Activated naive CD4-positive, alpha-beta T cell treated with anti-CD3 and anti-CD28 coated beads, Interleukin-2, amount 10 ng/mL, durations not matched to agents 7 days and 5 days (primary cell): ENCODE results near the gene FMN1.

ENCODE experiments used
- CTCF ChIA-PET: fragments of 350-600 bp; sonication (Branson Sonifier 250); formaldehyde crosslinking; loops from one replicate; lab custom pipeline; 2021; ENCODE audit warnings: antibody characterized with exemption; lab: Charles Lee
- DNase-seq: peaks from one replicate; pipeline ENCODE4 v3.0.0-alpha.2; 2020
- H3K27ac Mint-ChIP-seq: one replicate; pipeline ENCODE4 v1.8.0; 2021; ENCODE audit warnings: mild to moderate bottlenecking, moderate library complexity, mixed read lengths
- H3K27me3 Mint-ChIP-seq: one replicate; pipeline ENCODE4 v1.8.0; 2021; ENCODE audit warnings: mild to moderate bottlenecking, mixed read lengths
- H3K36me3 Mint-ChIP-seq: one replicate; pipeline ENCODE4 v1.8.0; 2021; ENCODE audit warnings: mixed read lengths
- H3K4me1 Mint-ChIP-seq: one replicate; pipeline ENCODE4 v1.8.0; 2021; ENCODE audit warnings: mixed read lengths
- H3K4me3 Mint-ChIP-seq: one replicate; pipeline ENCODE4 v1.8.0; 2021; ENCODE audit warnings: mild to moderate bottlenecking, moderate library complexity, mixed read lengths
- H3K9me3 Mint-ChIP-seq: one replicate; pipeline ENCODE4 v1.8.0; 2021; ENCODE audit warnings: mixed read lengths

FMN1 gene

DNA sequence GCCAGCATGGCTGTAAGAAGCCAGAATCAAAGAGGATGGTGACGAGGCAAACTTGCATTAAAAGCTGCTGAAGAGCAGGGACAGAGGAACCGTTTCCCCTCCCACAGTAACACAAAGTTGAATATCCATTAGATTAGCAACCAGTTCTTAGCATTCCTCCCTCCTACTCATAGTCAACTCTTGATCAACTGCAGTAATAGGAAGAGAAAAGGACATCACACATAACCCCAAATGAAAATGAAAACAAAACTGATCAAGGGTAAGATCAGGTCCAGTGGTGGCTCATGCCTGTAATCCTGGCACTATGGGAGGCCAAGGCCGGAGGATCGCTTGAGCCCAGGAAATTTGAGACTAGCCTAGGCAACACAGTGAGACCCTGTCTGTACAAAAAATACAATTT lies 311.6 kb downstream of the FMN1 start:
- no peak overlapping the region for H3K27ac Mint-ChIP-seq
- H3K27me3 Mint-ChIP-seq = peaks cover 3% of the 10 kb centered on the region
- H3K36me3 Mint-ChIP-seq = no peaks in the 10 kb centered on the region
- H3K9me3 Mint-ChIP-seq = no peaks in the 10 kb centered on the region
- CTCF ChIA-PET = no interaction called here
- no peak for DNase-seq
- no peaks in the 10 kb centered on the region for H3K4me1 Mint-ChIP-seq
- H3K4me3 Mint-ChIP-seq = no peak overlapping the region

GRCh38 chr15:32881528-32881927 lies 313.0 kb downstream of the FMN1 start:
- Mint-ChIP-seq H3K27me3 (peaks cover 4% of the 10 kb centered on the region), H3K4me3 (no peak overlapping the region), H3K27ac (no peak overlapping the region), H3K4me1 (no peaks in the 10 kb centered on the region), H3K36me3 (no peaks in the 10 kb centered on the region), H3K9me3 (no peaks in the 10 kb centered on the region)
- CTCF ChIA-PET = no interaction called here
- DNase-seq = no peak

GRCh38 chr15:32880642-32881041 lies 313.9 kb downstream of the FMN1 start:
- Mint-ChIP-seq H3K36me3 (no peaks in the 10 kb centered on the region), H3K9me3 (no peaks in the 10 kb centered on the region), H3K4me1 (no peaks in the 10 kb centered on the region), H3K27me3 (peaks cover 4% of the 10 kb centered on the region), H3K4me3 (no peak overlapping the region), H3K27ac (no peak overlapping the region)
- CTCF ChIA-PET = no interaction called here
- DNase-seq = no peak

DNA sequence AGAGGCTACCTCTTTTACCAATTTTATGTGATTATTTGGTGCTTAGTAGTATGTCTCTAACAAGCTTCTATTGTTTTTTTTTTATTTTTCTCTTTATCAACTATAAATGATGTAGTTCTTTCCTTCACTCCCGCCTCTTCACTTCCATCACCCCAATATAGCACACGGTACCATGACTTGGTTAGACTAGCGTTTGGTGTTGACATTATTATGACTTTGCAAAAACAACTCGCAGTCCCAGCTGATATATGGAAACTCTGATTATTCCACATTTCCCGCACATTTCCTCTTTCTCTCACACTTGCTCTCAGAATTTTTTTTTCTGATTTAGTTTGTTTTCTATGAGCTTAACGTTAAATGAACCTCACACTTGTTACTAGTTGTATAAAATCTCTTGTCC lies 314.5 kb downstream of the FMN1 start:
- H3K4me3 Mint-ChIP-seq = no peak overlapping the region
- CTCF ChIA-PET = no interaction called here
- H3K9me3 Mint-ChIP-seq = no peaks in the 10 kb centered on the region
- H3K27me3 Mint-ChIP-seq = peaks cover 4% of the 10 kb centered on the region
- H3K4me1 Mint-ChIP-seq = no peaks in the 10 kb centered on the region
- H3K36me3 Mint-ChIP-seq = no peaks in the 10 kb centered on the region
- DNase-seq = no peak
- no peak overlapping the region for H3K27ac Mint-ChIP-seq

GRCh38 chr15:32878869-32879805 lies 315.4 kb downstream of the FMN1 start:
- Mint-ChIP-seq H3K27ac (no peak overlapping the region), H3K4me3 (no peak overlapping the region), H3K27me3 (peaks cover 4% of the 10 kb centered on the region), H3K4me1 (no peaks in the 10 kb centered on the region), H3K9me3 (no peaks in the 10 kb centered on the region), H3K36me3 (no peaks in the 10 kb centered on the region)
- CTCF ChIA-PET = no interaction called here
- DNase-seq = no peak

DNA sequence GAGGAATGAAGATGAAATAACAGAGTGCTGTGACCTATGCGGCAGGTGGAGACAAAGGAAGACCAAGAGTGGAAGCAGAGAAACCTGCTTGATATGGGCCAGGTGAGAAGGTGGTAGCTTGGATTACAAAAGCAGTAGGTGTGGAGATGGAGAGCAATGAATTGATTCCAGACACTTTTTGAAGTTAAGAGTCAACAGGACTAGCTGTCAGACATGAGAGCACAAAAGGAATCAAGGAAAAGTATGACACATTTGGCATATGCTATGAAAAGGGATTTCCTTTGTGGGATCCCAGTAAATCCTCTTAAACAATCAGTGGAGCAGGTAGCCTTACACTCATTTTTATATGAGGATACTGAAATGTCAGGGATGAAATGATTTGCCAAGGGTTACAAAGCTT lies 316.2 kb downstream of the FMN1 start:
- CTCF ChIA-PET = no interaction called here
- Mint-ChIP-seq H3K4me1 (no peaks in the 10 kb centered on the region), H3K4me3 (no peak overlapping the region), H3K36me3 (no peaks in the 10 kb centered on the region), H3K27me3 (peaks cover 4% of the 10 kb centered on the region), H3K27ac (no peak overlapping the region), H3K9me3 (no peaks in the 10 kb centered on the region)
- no peak for DNase-seq

DNA sequence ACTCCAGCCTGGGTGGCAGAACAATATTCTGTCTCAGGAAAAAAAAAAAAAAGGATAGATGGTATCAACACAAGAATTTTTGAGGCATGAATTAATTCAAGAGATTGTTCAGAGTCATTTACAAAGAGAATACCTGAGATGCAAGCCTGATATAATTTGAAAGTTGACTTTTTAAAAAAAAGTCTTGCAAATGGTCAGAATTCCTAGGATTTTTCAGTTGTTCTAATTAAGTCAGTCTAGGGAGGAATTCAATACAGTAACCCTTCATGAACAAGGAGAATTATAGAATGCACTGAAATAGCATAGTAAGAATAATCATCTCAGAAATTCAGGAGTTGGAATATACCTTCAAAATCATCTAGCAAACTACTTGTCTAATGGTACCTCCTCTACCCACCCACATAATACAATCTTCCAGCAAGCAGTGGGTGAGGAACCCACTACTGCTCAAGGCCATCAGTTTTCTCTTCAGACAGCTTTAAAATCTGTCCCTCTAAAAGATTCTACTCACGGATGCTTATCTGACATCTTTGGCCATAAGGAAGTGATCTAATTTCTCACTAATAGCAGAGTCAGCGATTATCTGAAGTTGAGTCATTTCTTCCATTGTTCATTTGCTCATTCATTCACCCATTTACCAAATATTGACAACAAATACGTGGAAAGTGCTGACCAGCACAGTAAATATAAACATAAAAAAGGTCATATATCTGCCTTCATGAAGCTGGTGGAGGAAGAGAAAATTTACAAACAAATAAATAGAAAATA lies 317.1 kb downstream of the FMN1 start:
- H3K36me3 Mint-ChIP-seq = no peaks in the 10 kb centered on the region
- no peak overlapping the region for H3K4me3 Mint-ChIP-seq
- no peak for DNase-seq
- no peaks in the 10 kb centered on the region for H3K4me1 Mint-ChIP-seq
- H3K27me3 Mint-ChIP-seq = peaks cover 4% of the 10 kb centered on the region
- CTCF ChIA-PET = no interaction called here
- no peak overlapping the region for H3K27ac Mint-ChIP-seq
- no peaks in the 10 kb centered on the region for H3K9me3 Mint-ChIP-seq

- Mint-ChIP-seq H3K36me3 (no peaks in the 10 kb centered on the region), H3K9me3 (no peaks in the 10 kb centered on the region), H3K4me1 (no peaks in the 10 kb centered on the region), H3K4me3 (no peak overlapping the region), H3K27me3 (peaks cover 4% of the 10 kb centered on the region), H3K27ac (no peak overlapping the region)
- no peak for DNase-seq
- CTCF ChIA-PET = no interaction called here
Observed at GRCh38 chr15:32873284-32874114, 321.0 kb downstream of the FMN1 start.

GRCh38 chr15:32872621-32873283 lies 321.8 kb downstream of the FMN1 start:
- Mint-ChIP-seq H3K9me3 (no peaks in the 10 kb centered on the region), H3K4me1 (no peaks in the 10 kb centered on the region), H3K4me3 (no peak overlapping the region), H3K27me3 (no peaks in the 10 kb centered on the region), H3K27ac (no peak overlapping the region), H3K36me3 (no peaks in the 10 kb centered on the region)
- DNase-seq = no peak
- CTCF ChIA-PET = no interaction called here

- Mint-ChIP-seq H3K4me1 (no peaks in the 10 kb centered on the region), H3K9me3 (no peaks in the 10 kb centered on the region), H3K36me3 (no peaks in the 10 kb centered on the region), H3K27me3 (no peaks in the 10 kb centered on the region), H3K4me3 (no peak overlapping the region), H3K27ac (no peak overlapping the region)
- CTCF ChIA-PET = no interaction called here
- no peak for DNase-seq
Observed at GRCh38 chr15:32871883-32872282, 322.6 kb downstream of the FMN1 start.

GRCh38 chr15:32870240-32871033 lies 324.1 kb downstream of the FMN1 start:
- CTCF ChIA-PET = no interaction called here
- H3K4me1 Mint-ChIP-seq = no peaks in the 10 kb centered on the region
- no peaks in the 10 kb centered on the region for H3K27me3 Mint-ChIP-seq
- no peak for DNase-seq
- no peak overlapping the region for H3K27ac Mint-ChIP-seq
- H3K36me3 Mint-ChIP-seq = no peaks in the 10 kb centered on the region
- no peaks in the 10 kb centered on the region for H3K9me3 Mint-ChIP-seq
- no peak overlapping the region for H3K4me3 Mint-ChIP-seq

- DNase-seq = no peak
- no peak overlapping the region for H3K27ac Mint-ChIP-seq
- no peaks in the 10 kb centered on the region for H3K36me3 Mint-ChIP-seq
- CTCF ChIA-PET = no interaction called here
- no peaks in the 10 kb centered on the region for H3K27me3 Mint-ChIP-seq
- no peak overlapping the region for H3K4me3 Mint-ChIP-seq
- H3K9me3 Mint-ChIP-seq = no peaks in the 10 kb centered on the region
- H3K4me1 Mint-ChIP-seq = no peaks in the 10 kb centered on the region
Observed at GRCh38 chr15:32869776-32870175, 324.7 kb downstream of the FMN1 start.

GRCh38 chr15:32867313-32867626 lies 327.2 kb downstream of the FMN1 start:
- H3K27ac Mint-ChIP-seq = no peak overlapping the region
- no peaks in the 10 kb centered on the region for H3K4me1 Mint-ChIP-seq
- H3K36me3 Mint-ChIP-seq = no peaks in the 10 kb centered on the region
- H3K4me3 Mint-ChIP-seq = no peak overlapping the region
- DNase-seq = no peak
- CTCF ChIA-PET = no interaction called here
- H3K27me3 Mint-ChIP-seq = no peaks in the 10 kb centered on the region
- H3K9me3 Mint-ChIP-seq = no peaks in the 10 kb centered on the region
